A673 (cell line): Measurements from ENCODE around the gene RHAG.

Experiments
- CTCF ChIP-seq: fragments of 300-800, 200-600 bp; sonication (generic); conservative IDR thresholded peaks from 2 replicates; pipeline ENCODE4 v1.5.1; 2017; ENCODE audit warnings: low read depth, mild to moderate bottlenecking, antibody characterized with exemption, low read length, moderate library complexity, mixed read lengths
- EZH2 ChIP-seq: fragments of 200-600 bp; sonication (generic); IDR thresholded peaks from 2 replicates; pipeline ENCODE4 v1.6.1; 2017; ENCODE audit warnings: borderline replicate concordance, low read depth, mild to moderate bottlenecking, mixed read lengths, antibody characterized with exemption, low read length; ENCODE audit not compliant: poor library complexity, severe bottlenecking

- TF ChIP-seq CTCF (no peak), EZH2 (no peak)
Measured at GRCh38 chr6:49626811-49627210, 9.8 kb downstream of the RHAG start.
